Measurements from ENCODE around the gene TBC1D22B.
"Not testable (repeated sequence)": the region's sequence is repeated elsewhere in the genome, so short reads cannot be mapped to it uniquely, and the experiment has no call there.

Gene TBC1D22B

DNA sequence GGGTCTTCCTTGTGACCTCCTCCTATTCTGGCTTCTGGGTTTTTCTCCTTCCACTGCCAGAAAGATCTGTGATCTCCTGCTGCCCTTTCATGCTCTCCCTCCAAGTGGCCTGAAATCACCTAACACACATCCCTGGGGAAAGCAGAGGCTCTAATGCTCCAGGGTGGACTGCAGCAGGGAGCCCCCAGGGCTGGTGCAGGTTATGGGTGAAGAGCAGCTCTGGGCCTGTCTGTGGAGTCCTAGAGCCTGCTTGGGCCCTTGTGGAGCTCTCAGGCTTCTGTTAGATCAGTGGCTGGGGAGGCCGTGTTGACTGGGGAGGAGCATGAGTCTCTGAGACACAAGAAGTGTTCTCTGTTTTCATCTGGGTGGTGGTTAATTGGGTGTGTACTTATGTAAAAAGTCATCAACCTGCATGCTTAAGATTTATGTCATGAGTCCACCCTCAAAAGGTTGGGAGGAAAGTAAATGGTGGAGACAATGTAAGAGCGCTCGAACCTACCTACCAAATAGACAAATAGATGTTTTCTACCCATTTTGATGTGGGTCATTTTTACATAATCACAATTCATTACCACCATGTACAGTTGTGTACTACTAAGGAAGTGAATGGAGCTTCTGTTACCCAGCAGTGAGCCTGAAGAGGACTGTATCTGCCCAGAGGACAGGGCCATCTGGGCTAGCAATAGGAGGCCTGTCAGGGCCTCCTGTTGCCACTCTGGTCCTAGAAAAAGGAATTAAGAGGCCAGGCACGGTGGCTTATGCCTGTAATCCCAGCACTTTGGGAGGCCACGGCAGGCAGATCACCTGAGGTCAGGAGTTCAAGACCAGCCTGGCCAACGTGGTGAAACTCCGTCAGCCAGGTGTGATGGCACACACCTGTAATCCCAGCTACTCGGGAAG, 64.2 kb downstream of the TBC1D22B start:
- DNase-seq (ENCODE audit: low read depth), result no peak
- no peak overlapping the region for H3K4me3 ChIP-seq (ENCODE audit: low read length)
- TF ChIP-seq, protein P1, sequence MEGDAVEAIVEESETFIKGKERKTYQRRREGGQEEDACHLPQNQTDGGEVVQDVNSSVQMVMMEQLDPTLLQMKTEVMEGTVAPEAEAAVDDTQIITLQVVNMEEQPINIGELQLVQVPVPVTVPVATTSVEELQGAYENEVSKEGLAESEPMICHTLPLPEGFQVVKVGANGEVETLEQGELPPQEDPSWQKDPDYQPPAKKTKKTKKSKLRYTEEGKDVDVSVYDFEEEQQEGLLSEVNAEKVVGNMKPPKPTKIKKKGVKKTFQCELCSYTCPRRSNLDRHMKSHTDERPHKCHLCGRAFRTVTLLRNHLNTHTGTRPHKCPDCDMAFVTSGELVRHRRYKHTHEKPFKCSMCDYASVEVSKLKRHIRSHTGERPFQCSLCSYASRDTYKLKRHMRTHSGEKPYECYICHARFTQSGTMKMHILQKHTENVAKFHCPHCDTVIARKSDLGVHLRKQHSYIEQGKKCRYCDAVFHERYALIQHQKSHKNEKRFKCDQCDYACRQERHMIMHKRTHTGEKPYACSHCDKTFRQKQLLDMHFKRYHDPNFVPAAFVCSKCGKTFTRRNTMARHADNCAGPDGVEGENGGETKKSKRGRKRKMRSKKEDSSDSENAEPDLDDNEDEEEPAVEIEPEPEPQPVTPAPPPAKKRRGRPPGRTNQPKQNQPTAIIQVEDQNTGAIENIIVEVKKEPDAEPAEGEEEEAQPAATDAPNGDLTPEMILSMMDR (conservative IDR thresholded peaks at IDR 0.05; ENCODE audit: low read depth, low read length), result no peak

DNA sequence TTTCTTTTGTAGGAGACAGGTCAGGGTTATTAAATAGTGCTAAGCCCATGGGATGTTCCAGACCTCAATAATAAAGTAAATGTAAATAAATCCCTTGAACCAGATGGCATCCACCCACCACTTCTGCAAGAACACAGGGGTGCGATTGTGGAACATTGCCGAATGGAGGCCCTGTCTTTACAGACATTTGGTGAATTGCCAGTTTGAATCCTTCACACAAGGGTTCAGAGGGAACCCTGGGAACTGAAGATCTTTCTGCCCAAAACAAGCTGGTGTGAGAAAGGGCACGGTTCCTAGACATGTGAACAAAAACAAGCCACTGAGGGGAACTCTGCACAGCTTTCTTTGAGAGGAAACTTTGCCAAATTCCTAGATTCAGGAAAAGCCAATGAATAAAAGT, 66.0 kb downstream of the TBC1D22B start:
- TF ChIP-seq, protein P1 (conservative IDR thresholded peaks at IDR 0.05; ENCODE audit: low read depth, low read length), result no peak
- H3K4me3 ChIP-seq (ENCODE audit: low read length), result no peak overlapping the region
- no peak for DNase-seq (ENCODE audit: low read depth)

DNA sequence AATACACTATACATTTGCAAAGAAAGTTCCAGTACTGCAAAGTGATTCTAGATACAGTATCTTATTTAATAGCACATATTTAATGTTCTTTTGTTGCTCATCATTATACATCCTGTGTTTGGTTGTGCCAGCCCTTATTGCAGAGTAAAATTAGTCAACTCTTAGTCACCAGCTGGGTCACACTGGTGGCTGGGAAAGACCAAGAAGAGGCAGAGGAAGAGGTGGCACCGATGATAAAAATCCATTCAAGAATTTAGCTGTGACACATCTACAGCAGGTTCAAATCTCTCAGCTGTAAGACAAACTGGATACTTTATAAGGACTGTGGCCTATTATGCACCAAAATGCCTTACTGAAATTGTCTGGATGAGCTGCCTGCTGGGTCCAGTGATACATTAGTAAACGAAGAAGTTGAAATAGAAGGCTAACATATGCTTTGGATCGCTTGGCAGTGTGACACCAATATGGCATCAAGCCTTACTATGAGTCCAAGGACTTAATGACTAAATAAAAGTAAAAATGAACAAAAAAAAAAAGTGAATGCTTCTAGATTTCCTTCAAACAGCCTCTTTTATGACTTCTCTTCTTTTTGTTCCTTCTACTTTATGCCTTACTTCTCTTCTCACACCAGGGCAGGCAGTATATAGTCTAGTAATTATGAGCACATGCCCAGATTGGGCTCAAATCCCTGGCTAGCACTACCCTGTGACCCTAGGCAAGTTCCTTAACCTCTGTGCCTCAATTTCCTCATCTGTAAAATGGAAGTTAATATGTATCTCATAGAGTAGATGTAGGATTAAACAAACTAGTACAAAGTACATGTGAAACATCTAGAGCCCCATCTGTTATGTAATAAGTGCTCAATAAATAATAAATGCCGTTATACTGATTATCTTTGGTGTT, 66.8 kb downstream of the TBC1D22B start:
- H3K4me3 ChIP-seq (ENCODE audit: low read length), result no peak overlapping the region
- no peak for DNase-seq (ENCODE audit: low read depth)
- TF ChIP-seq, protein P1 (conservative IDR thresholded peaks at IDR 0.05; ENCODE audit: low read depth, low read length), result no peak

DNA sequence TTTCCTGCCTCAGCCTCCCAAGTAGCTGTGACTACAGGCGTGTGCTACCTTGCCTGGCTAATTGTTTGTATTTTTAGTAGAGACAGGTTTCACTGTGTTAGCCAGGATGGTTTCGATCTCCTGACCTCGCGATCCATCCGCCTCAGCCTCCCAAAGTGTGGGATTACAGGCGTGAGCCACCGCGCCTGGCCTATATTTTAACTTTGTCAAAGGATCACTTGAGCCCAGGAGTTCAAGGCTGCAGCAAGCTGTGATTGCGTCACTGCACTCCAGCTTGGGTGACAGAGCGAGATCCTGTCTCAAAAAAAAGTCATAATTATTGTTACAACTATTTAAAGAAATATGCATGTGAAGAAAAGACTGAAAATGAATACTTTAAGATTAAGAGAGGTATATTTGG, 72.8 kb downstream of the TBC1D22B start:
- not testable (repeated sequence) for DNase-seq (ENCODE audit: low read depth); H3K4me3 ChIP-seq (ENCODE audit: low read length)

DNA sequence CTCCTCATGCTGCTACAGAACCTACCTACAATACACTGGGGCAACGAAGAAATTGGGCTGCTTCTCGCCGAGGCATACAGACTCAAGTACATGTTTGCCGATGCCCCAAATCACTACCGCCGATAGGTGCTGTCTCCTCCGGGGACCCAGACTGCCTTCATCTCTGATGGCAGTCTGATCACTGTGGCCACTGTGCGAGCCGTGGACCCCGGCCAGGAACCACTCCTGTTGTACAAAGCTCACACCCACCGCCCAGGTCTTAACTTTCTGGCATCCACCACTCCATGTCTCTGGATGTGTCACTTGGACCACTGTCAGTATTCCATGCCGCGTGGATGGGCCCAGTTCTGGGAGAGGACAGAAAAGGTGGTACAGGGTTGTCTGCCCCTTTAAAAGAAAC, 73.5 kb downstream of the TBC1D22B start:
- no peak for DNase-seq (ENCODE audit: low read depth)
- H3K4me3 ChIP-seq (ENCODE audit: low read length), result no peak overlapping the region
- TF ChIP-seq, protein P1 (conservative IDR thresholded peaks at IDR 0.05; ENCODE audit: low read depth, low read length), result no peak

DNA sequence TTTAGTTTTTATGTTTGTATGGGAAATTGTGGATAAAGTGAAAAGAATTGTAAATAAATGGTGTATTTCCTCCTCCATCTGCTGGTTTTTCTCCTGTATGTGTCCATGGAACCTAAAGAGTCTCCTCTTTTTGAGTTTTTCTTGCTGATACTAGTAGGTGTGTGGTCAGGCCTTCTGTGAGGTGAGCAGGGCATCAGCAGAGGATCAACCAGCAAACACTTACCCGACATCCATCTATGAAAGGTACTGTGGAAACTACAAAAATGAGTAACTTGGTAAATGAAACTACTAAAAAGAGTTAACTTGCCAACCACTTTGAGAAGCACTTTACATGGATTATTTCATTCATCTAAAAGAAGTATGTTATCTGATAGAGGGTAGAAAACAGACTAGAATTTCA, 75.3 kb downstream of the TBC1D22B start:
- TF ChIP-seq, protein P1 (conservative IDR thresholded peaks at IDR 0.05; ENCODE audit: low read depth, low read length), result no peak
- H3K4me3 ChIP-seq (ENCODE audit: low read length), result no peak overlapping the region
- no peak for DNase-seq (ENCODE audit: low read depth)

DNA sequence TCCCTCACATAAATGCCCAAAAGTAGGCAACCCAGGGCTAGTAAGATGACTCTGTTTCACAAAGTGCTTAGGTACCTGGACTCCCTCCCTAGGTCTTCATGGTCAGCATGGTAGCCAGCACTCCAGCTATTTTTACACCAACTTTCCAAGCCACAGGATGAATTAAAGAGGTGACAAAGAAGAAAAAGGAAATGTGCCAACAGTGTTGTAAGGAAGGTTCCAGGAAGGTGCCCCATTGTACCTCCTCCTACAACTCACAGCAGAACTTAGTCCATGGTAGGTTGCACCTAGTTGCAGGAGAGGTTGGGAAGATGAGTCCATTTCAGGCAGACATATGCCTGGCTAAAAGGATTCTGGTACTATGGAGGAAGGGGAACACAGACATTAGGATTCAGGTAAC, 76.5 kb downstream of the TBC1D22B start:
- DNase-seq (ENCODE audit: low read depth), result no peak
- TF ChIP-seq, protein P1 (conservative IDR thresholded peaks at IDR 0.05; ENCODE audit: low read depth, low read length), result no peak
- H3K4me3 ChIP-seq (ENCODE audit: low read length), result no peak overlapping the region

DNA sequence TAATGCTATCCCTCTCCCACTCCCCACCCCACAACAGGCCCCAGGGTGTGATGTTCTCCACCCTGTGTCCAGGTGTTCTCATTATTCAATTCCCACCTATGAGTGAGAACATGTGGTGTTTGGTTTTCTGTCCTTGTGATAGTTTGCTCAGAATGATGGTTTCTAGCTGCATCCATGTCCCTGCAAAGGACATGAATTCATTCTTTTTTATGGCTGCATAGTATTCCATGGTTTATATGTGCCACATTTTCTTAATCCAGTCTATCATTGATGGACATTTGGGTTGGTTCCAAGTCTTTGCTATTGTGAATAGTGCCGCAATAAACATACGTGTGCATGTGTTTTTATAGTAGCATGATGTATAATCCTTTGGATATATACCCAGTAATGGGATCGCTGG, 80.7 kb downstream of the TBC1D22B start:
- H3K4me3 ChIP-seq (ENCODE audit: low read length); DNase-seq (ENCODE audit: low read depth): not testable (repeated sequence)

Measured in retinal pigment epithelial cell (primary cell).